Head of caudate nucleus (tissue), 42 donors: Measurements from ENCODE around the gene HPSE2.
A peak's percentile ranks its signal among the peaks of the same experiment; 100 is the strongest.

Source experiments
- DNase-seq, 42 donors: peaks; one replicate each; pipeline versions ENCODE4 v3.0.0 to v3.0.0-alpha.2; 2020 to 2021; ENCODE audit warnings: mixed read lengths in 7 of 42
- intact Hi-C: fragments of 100-400 bp; cut with DNase I; formaldehyde crosslinking; loops from one replicate; pipeline ENCODE4 v1.15.0; 2022

The HPSE2 gene

GRCh38 chr10:98886686-98887085, 349.0 kb downstream of the HPSE2 start:
- intact Hi-C loops = no loop called here
- DNase-seq = no peak

GRCh38 chr10:98885378-98885777, 350.3 kb downstream of the HPSE2 start:
- intact Hi-C loops = no loop called here

GRCh38 chr10:98881789-98882188, 353.9 kb downstream of the HPSE2 start:
- DNase-seq = no peak
- intact Hi-C loops = no loop called here

More at GRCh38 chr10:98885378-98885777, 350.3 kb downstream of the HPSE2 start:
- no peak for DNase-seq

- DNase-seq = no peak
- intact Hi-C loops = no loop called here
Measured at GRCh38 chr10:98880971-98881370, 354.7 kb downstream of the HPSE2 start.

GRCh38 chr10:98878921-98879320, 356.7 kb downstream of the HPSE2 start:
- no peak for DNase-seq
- intact Hi-C loops = no loop called here

GRCh38 chr10:98878418-98878817, 357.2 kb downstream of the HPSE2 start:
- DNase-seq = no peak
- intact Hi-C loops = no loop called here

GRCh38 chr10:98861962-98862361, 373.7 kb downstream of the HPSE2 start:
- intact Hi-C loops = no loop called here
- DNase-seq = no peak

GRCh38 chr10:98858525-98858924, 377.1 kb downstream of the HPSE2 start:
- intact Hi-C loops = no loop called here
- DNase-seq = no peak

- intact Hi-C loops = no loop called here
- DNase-seq = no peak
Measured at GRCh38 chr10:98855403-98856189, 380.1 kb downstream of the HPSE2 start.

- intact Hi-C loops = no loop called here
- DNase-seq = no peak
Measured at GRCh38 chr10:98852686-98853085, 383.0 kb downstream of the HPSE2 start.

- intact Hi-C loops = no loop called here
Measured at GRCh38 chr10:98848361-98848760, 387.3 kb downstream of the HPSE2 start.

GRCh38 chr10:98846787-98847186, 388.9 kb downstream of the HPSE2 start:
- intact Hi-C loops = no loop called here
- DNase-seq = no peak

More at GRCh38 chr10:98848361-98848760, 387.3 kb downstream of the HPSE2 start:
- no peak for DNase-seq

- intact Hi-C loops = no loop called here
- DNase-seq = no peak
Measured at GRCh38 chr10:98833542-98833941, 402.1 kb downstream of the HPSE2 start.

GRCh38 chr10:98832738-98833137, 402.9 kb downstream of the HPSE2 start:
- DNase-seq = no peak
- intact Hi-C loops = no loop called here

- DNase-seq = no peak
- intact Hi-C loops = no loop called here
Measured at GRCh38 chr10:98832196-98832595, 403.5 kb downstream of the HPSE2 start.

- intact Hi-C loops = no loop called here
- no peak for DNase-seq
Measured at GRCh38 chr10:98831391-98831790, 404.3 kb downstream of the HPSE2 start.

GRCh38 chr10:98825741-98826140, 409.9 kb downstream of the HPSE2 start:
- intact Hi-C loops = no loop called here
- DNase-seq = no peak

- no peak for DNase-seq
- intact Hi-C loops = no loop called here
Measured at GRCh38 chr10:98817396-98817795, 418.3 kb downstream of the HPSE2 start.

- peak in 2 of 42 donors; percentile 3 to 15 for DNase-seq
Measured at GRCh38 chr10:98815039-98815885, 420.4 kb downstream of the HPSE2 start.

GRCh38 chr10:98814470-98814869, 421.2 kb downstream of the HPSE2 start:
- no peak for DNase-seq
- intact Hi-C loops = no loop called here

More at GRCh38 chr10:98815039-98815885, 420.4 kb downstream of the HPSE2 start:
- intact Hi-C loops = no loop called here
